MM.1S (cell line): ENCODE results near the gene TEKT2.

ENCODE experiments used
- EZH2 ChIP-seq: fragments of 300-600 bp; sonication (generic); optimal IDR thresholded peaks from 2 replicates; pipeline ENCODE3; 2017; ENCODE audit warnings: low read depth, mild to moderate bottlenecking, antibody characterized with exemption, low read length, mixed read lengths
- EZH2phosphoT487 ChIP-seq: fragments of 300-600 bp; sonication (generic); IDR thresholded peaks from 2 replicates; pipeline ENCODE4 v1.6.1; 2018; ENCODE audit warnings: antibody characterized with exemption, low read length
- TF ChIP-seq, protein P1 (sequence below): fragments of 300-600 bp; sonication (generic); IDR thresholded peaks from 2 replicates; pipeline ENCODE4 v1.5.1; 2016; ENCODE audit warnings: antibody characterized with exemption, low read length, mixed read lengths

DNA sequence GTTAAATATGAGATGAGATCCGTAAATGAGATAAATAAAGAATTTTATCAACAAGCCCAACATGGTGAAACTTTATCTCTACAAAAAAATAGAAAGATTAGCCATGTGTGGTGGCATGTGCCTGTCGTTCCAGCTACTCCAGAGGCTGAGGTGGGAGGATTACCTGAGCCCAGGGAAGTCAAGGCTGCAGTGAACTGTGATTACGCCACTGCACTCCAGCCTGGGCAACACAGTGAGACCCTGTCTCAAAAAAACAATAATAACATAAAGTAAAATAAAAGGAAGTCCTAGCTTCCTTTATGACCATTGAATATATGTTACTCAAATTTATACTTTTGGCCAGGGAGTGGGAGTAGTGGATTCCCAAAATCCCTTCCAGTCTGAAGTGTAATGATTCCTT, 48.7 kb upstream of the TEKT2 start:
- TF ChIP-seq, protein P1, sequence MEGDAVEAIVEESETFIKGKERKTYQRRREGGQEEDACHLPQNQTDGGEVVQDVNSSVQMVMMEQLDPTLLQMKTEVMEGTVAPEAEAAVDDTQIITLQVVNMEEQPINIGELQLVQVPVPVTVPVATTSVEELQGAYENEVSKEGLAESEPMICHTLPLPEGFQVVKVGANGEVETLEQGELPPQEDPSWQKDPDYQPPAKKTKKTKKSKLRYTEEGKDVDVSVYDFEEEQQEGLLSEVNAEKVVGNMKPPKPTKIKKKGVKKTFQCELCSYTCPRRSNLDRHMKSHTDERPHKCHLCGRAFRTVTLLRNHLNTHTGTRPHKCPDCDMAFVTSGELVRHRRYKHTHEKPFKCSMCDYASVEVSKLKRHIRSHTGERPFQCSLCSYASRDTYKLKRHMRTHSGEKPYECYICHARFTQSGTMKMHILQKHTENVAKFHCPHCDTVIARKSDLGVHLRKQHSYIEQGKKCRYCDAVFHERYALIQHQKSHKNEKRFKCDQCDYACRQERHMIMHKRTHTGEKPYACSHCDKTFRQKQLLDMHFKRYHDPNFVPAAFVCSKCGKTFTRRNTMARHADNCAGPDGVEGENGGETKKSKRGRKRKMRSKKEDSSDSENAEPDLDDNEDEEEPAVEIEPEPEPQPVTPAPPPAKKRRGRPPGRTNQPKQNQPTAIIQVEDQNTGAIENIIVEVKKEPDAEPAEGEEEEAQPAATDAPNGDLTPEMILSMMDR, result no peak
- TF ChIP-seq EZH2phosphoT487 (no peak), EZH2 (no peak)
